Measurements from ENCODE around the gene VAX1. TPM values are rescaled to one million over a fixed set of nuclear protein-coding genes. Genes with fewer than 3 reads are reported as not detected.

The VAX1 gene
- total RNA-seq, 3 donors from 2014 or later (not counting 1 experiment from before 2014, with no cell fraction given), result not detected

DNA sequence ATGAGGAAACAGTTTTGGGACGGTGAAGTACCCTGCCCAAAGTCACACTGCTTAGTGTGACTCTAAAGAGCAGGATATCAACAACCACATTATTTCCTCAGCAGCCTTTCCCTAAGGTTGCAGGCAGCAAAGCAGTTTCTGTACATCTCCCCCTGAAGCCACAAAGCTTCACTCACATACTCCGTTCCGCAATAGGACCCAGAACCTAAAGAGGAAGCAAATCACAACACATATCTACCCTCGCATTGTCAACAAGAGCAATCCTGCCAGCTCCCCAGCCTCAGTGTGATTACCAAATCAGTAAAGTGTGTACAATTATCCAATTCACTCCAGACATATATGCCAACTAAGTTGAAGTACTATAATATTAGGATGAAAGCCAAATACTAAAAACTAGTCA is 30.8 kb downstream of the VAX1 start:
- Histone ChIP-seq H3K9me3 (ENCODE audit: control insufficient read depth, insufficient read depth, low read length) (no peaks in the 10 kb centered on the region), H3K27ac (ENCODE audit: low read length) (no peak overlapping the region), H3K36me3 (ENCODE audit: control insufficient read depth, insufficient read depth, low read length) (no peaks in the 10 kb centered on the region), H3K4me1 (ENCODE audit: control insufficient read depth, insufficient read depth, low read length) (no peaks in the 10 kb centered on the region), H3K4me3 (ENCODE audit: low read length) (no peak overlapping the region), H3K27me3 (ENCODE audit: control insufficient read depth, insufficient read depth, low read length) (no peaks in the 10 kb centered on the region)
- H3K27ac Mint-ChIP-seq, result no peak overlapping the region
- H3K4me3 Mint-ChIP-seq, result no peak overlapping the region
- H3K9me3 Mint-ChIP-seq, result peaks cover 0 to 2% of the 10 kb centered on the region in 2 donors
- TF ChIP-seq CTCF (IDR thresholded peaks at IDR 0.05), result no peak
- DNase-seq (no peak), ATAC-seq (no peak)
- intact Hi-C loops (cut with micrococcal nuclease), result no loop called here
- no peaks in the 10 kb centered on the region for H3K4me1 Mint-ChIP-seq
- peaks cover 0 to 3% of the 10 kb centered on the region in 2 donors for H3K27me3 Mint-ChIP-seq (ENCODE audit: low read depth in 2 of 2)
- H3K36me3 Mint-ChIP-seq, result no peaks in the 10 kb centered on the region
- 3% methylated on average over 4 of the region's 4 CpGs for WGBS (ENCODE audit: insufficient coverage)

GRCh38 chr10:117096599-117097201 is 41.4 kb downstream of the VAX1 start:
- DNase-seq (no peak), ATAC-seq (no peak)
- Histone ChIP-seq H3K9me3 (ENCODE audit: control insufficient read depth, insufficient read depth, low read length) (no peaks in the 10 kb centered on the region), H3K4me1 (ENCODE audit: control insufficient read depth, insufficient read depth, low read length) (no peaks in the 10 kb centered on the region), H3K27me3 (ENCODE audit: control insufficient read depth, insufficient read depth, low read length) (no peaks in the 10 kb centered on the region), H3K4me3 (ENCODE audit: low read length) (no peak overlapping the region), H3K36me3 (ENCODE audit: control insufficient read depth, insufficient read depth, low read length) (no peaks in the 10 kb centered on the region), H3K27ac (ENCODE audit: low read length) (no peak overlapping the region)
- Mint-ChIP-seq H3K27me3 (ENCODE audit: low read depth in 2 of 2) (peaks cover 0 to 10% of the 10 kb centered on the region in 2 donors), H3K4me3 (no peak overlapping the region), H3K9me3 (no peaks in the 10 kb centered on the region), H3K27ac (no peak overlapping the region), H3K4me1 (no peaks in the 10 kb centered on the region), H3K36me3 (no peaks in the 10 kb centered on the region)
- WGBS (ENCODE audit: insufficient coverage), result 93% methylated on average over 9 of the region's 9 CpGs
- no peak for TF ChIP-seq CTCF (IDR thresholded peaks at IDR 0.05)
- intact Hi-C loops (cut with micrococcal nuclease), result no loop called here

DNA sequence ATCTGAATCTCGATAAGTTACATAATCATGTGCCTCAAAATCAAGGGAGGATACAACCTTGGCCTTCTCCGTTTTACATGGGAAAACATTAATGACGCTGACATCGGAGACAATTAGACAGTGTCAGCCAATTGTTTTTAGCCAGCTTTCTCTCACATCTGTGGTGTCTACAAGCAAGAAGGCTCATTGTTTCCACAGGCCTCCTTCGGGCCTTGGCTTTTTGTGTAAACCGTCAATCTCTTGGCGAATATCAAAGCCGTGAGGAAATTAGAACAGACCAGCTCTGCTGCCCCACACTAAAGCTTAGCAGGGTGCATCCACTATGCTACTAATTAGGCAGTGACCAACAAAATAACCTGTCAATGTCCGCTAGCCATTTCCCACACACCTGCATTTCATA is 43.2 kb downstream of the VAX1 start:
- H3K9me3 Mint-ChIP-seq, result no peaks in the 10 kb centered on the region
- H3K4me3 Mint-ChIP-seq, result no peak overlapping the region

More for the DNA sequence above, 43.2 kb downstream of the VAX1 start:
- H3K9me3 ChIP-seq (ENCODE audit: control insufficient read depth, insufficient read depth, low read length), result no peaks in the 10 kb centered on the region
- Mint-ChIP-seq H3K27ac (no peak overlapping the region), H3K36me3 (no peaks in the 10 kb centered on the region), H3K4me1 (no peaks in the 10 kb centered on the region), H3K27me3 (ENCODE audit: low read depth in 2 of 2) (peaks cover 0 to 3% of the 10 kb centered on the region in 2 donors)
- no peak for TF ChIP-seq CTCF (IDR thresholded peaks at IDR 0.05)
- no peak overlapping the region for H3K27ac ChIP-seq (ENCODE audit: low read length)
- ATAC-seq (no peak), DNase-seq (no peak)
- WGBS (ENCODE audit: insufficient coverage), result 92% methylated on average over 9 of the region's 9 CpGs
- no peaks in the 10 kb centered on the region for H3K36me3 ChIP-seq (ENCODE audit: control insufficient read depth, insufficient read depth, low read length)
- no peaks in the 10 kb centered on the region for H3K4me1 ChIP-seq (ENCODE audit: control insufficient read depth, insufficient read depth, low read length)
- no peak overlapping the region for H3K4me3 ChIP-seq (ENCODE audit: low read length)
- intact Hi-C loops (cut with micrococcal nuclease), result no loop called here
- H3K27me3 ChIP-seq (ENCODE audit: control insufficient read depth, insufficient read depth, low read length), result peaks cover 2% of the 10 kb centered on the region

All from natural killer cell (primary cell).